GM23338 (cell line): Measurements from ENCODE around the gene NCAPD2.

Source experiments
- CTCF ChIP-seq, 2 experiments: fragments of 200-600 bp in 1 of 2; sonication (generic) in 1 of 2; conservative IDR thresholded peaks; 2 replicates each; pipeline versions ENCODE4 v1.5.1 to v1.6.1; 2016 to 2017; ENCODE audit warnings: antibody characterized with exemption in 2 of 2, low read depth in 2 of 2, mild to moderate bottlenecking in 2 of 2, moderate library complexity in 1 of 2
- REST ChIP-seq: IDR thresholded peaks from one replicate; pipeline ENCODE4 v1.6.1; 2018; ENCODE audit warnings: antibody characterized with exemption; ENCODE audit not compliant: unreplicated experiment

- no peak for TF ChIP-seq CTCF (conservative IDR thresholded peaks at IDR 0.05; ENCODE audit: low read depth in 2 of 2)
- TF ChIP-seq REST = no peak
Measured at GRCh38 chr12:6468283-6468575, 25.7 kb upstream of the NCAPD2 start.
